K562 (cell line): ENCODE data around the gene HDHD3. TPM values are rescaled to one million over a fixed set of nuclear protein-coding genes. Genes with fewer than 3 reads are reported as not detected.

Experiments used
- CBFA2T3 ChIP-seq: fragments of 450-650 bp; IDR thresholded peaks from 2 replicates; pipeline ENCODE4 v1.6.1; 2017
- CEBPG ChIP-seq, 3 experiments: fragments of 200-800 bp in 1 of 3; sonication (Bioruptor generic) in 1 of 3; sonication (generic) in 1 of 3; formaldehyde crosslinking in 1 of 3; IDR thresholded peaks in 2 of 3; conservative IDR thresholded peaks in 1 of 3; 2 replicates each; pipeline versions ENCODE4 v1.6.1 to v1.8.0; 2016 to 2022; ENCODE audit warnings: missing compliant biosample characterization in 2 of 3, missing genetic modification characterization in 2 of 3, mild to moderate bottlenecking in 1 of 3, missing genetic modification reagents in 1 of 3
- COPS2 ChIP-seq: fragments of 450-650 bp; conservative IDR thresholded peaks from 2 replicates; pipeline ENCODE4 v1.6.1; 2016; ENCODE audit warnings: mild to moderate bottlenecking, moderate library complexity
- CREB1 ChIP-seq, 2 experiments: sonication (generic) in 1 of 2; formaldehyde crosslinking in 1 of 2; IDR thresholded peaks; 2 replicates each; pipeline versions ENCODE4 v1.6.1 to v1.8.0; 2012 to 2022; ENCODE audit warnings: inconsistent platforms in 1 of 2, mild to moderate bottlenecking in 1 of 2, missing genetic modification reagents in 1 of 2, moderate library complexity in 1 of 2
- ETV5 ChIP-seq: sonication (generic); formaldehyde crosslinking; IDR thresholded peaks from 2 replicates; pipeline ENCODE4 v1.4.0; 2020; ENCODE audit warnings: low read depth, mild to moderate bottlenecking, missing genetic modification reagents
- GTF2A2 ChIP-seq: IDR thresholded peaks from 2 replicates; pipeline ENCODE4 v1.6.1; 2016; ENCODE audit warnings: mild to moderate bottlenecking, missing genetic modification characterization, missing compliant biosample characterization
- NFIX ChIP-seq: fragments of 250-450 bp; sonication (Bioruptor Pico); IDR thresholded peaks from 2 replicates; pipeline ENCODE4 v1.4.0; 2020; ENCODE audit warnings: low read depth, mild to moderate bottlenecking, moderate library complexity
- PCBP1 ChIP-seq: fragments of 200-400 bp; formaldehyde crosslinking; IDR thresholded peaks from 2 replicates; pipeline ENCODE4 v1.6.1; 2018; ENCODE audit warnings: mild to moderate bottlenecking, low read depth, low read length; ENCODE audit not compliant: poor library complexity, severe bottlenecking
- PPARD ChIP-seq: fragments of 250-450 bp; sonication (Bioruptor Pico); IDR thresholded peaks from 2 replicates; pipeline ENCODE4 v1.8.0; 2022; ENCODE audit warnings: inconsistent platforms, mild to moderate bottlenecking, moderate library complexity
- SMC3 ChIP-seq: conservative IDR thresholded peaks from 2 replicates; pipeline ENCODE4 v1.6.1; 2011; ENCODE audit warnings: low read depth, low read length, improper control_type of control experiment; ENCODE audit not compliant: insufficient read depth
- SRSF1 ChIP-seq: fragments of 200-400 bp; formaldehyde crosslinking; IDR thresholded peaks from 2 replicates; pipeline ENCODE4 v1.6.1; 2017; ENCODE audit warnings: mild to moderate bottlenecking, low read depth, low read length, moderate library complexity
- U2AF1 ChIP-seq: fragments of 200-400 bp; formaldehyde crosslinking; optimal IDR thresholded peaks from 2 replicates; pipeline ENCODE3; 2017; ENCODE audit warnings: mild to moderate bottlenecking, low read depth, low read length, moderate library complexity
- XRCC5 ChIP-seq: fragments of 200-400 bp; formaldehyde crosslinking; IDR thresholded peaks from 2 replicates; pipeline ENCODE4 v1.6.1; 2017; ENCODE audit warnings: low read depth, mild to moderate bottlenecking, low read length
- YY1 ChIP-seq, 3 experiments: IDR thresholded peaks; 2 replicates each; pipeline ENCODE4 v1.6.1; 2011; ENCODE audit warnings: low read length in 2 of 3, mild to moderate bottlenecking in 2 of 3, moderate library complexity in 2 of 3, borderline replicate concordance in 1 of 3, control low read depth in 1 of 3, low read depth in 1 of 3; ENCODE audit not compliant: insufficient read depth in 3 of 3, insufficient replicate concordance in 2 of 3, control insufficient read depth in 1 of 3, insufficient read length in 1 of 3; ENCODE audit errors: extremely low read depth in 1 of 3
- ZKSCAN1 ChIP-seq: fragments of 150-350 bp; IDR thresholded peaks from 2 replicates; pipeline ENCODE4 v1.6.1; 2016; ENCODE audit warnings: low read depth, low read length
- ZNF133 ChIP-seq: fragments of 250-450 bp; sonication (Bioruptor Pico); IDR thresholded peaks from 2 replicates; pipeline ENCODE4 v1.4.0; 2020; ENCODE audit warnings: mild to moderate bottlenecking
- ZNF24 ChIP-seq: fragments of 450-650 bp; IDR thresholded peaks from 2 replicates; pipeline ENCODE4 v1.6.1; 2016
- ZNF583 ChIP-seq: fragments of 250-450 bp; sonication (Bioruptor Pico); IDR thresholded peaks from 2 replicates; pipeline ENCODE4 v1.4.0; 2020
- ZNF76 ChIP-seq: fragments of 250-450 bp; sonication (Bioruptor Pico); IDR thresholded peaks from 2 replicates; pipeline ENCODE4 v1.4.0; 2020; ENCODE audit warnings: mild to moderate bottlenecking, moderate library complexity, borderline replicate concordance
- polyA plus RNA-seq, 8 experiments: library from polyadenylated mRNA; depleted of rRNA in 4 of 8; stranded (reverse) in 5 of 8; unstranded in 3 of 8; fragments of >200 nt; fragmentation: Nextera tagmentation in 2 of 8; fragmentation: Illumina TruSeq in 1 of 8; extraction: Ambion mirVana in 2 of 8; extraction: Trizol in 1 of 8; gene quantifications; 2 replicates each; pipeline versions ENCODE4 v1.2.1 to v1.2.3, GENCODE V29; 2011 to 2014; ENCODE audit warnings: inconsistent platforms in 1 of 8, missing spikeins in 1 of 8
- total RNA-seq, 7 experiments: library from RNA; depleted of rRNA in 6 of 7; stranded (reverse); fragments of >200 nt in 6 of 7; fragmentation: Illumina TruSeq in 2 of 7; extraction: Trizol in 2 of 7; gene quantifications; 2 replicates each; pipeline versions ENCODE4 v1.2.1 to v1.2.3, GENCODE V29; 2011 to 2021; ENCODE audit warnings: low replicate concordance in 1 of 7
- TF ChIP-seq, protein P1 (sequence below): sonication (generic); formaldehyde crosslinking; IDR thresholded peaks from 2 replicates; pipeline ENCODE4 v1.8.1; 2023; ENCODE audit warnings: mild to moderate bottlenecking, missing genetic modification reagents, moderate library complexity
- TF ChIP-seq, protein P2 (sequence below): conservative IDR thresholded peaks from 2 replicates; pipeline ENCODE4 v1.6.1; 2011; ENCODE audit warnings: low read depth, mild to moderate bottlenecking, low read length; ENCODE audit not compliant: control insufficient read depth
- TF ChIP-seq, protein P3 (sequence below): fragments of 200-800 bp; sonication (Bioruptor generic); IDR thresholded peaks from 2 replicates; pipeline ENCODE4 v1.6.1; 2017; ENCODE audit warnings: missing genetic modification characterization, missing compliant biosample characterization

The HDHD3 gene
- total and polyA plus RNA-seq, 9 of the 15 experiments (the other 6 are each of a cell fraction or from before 2014, with no cell fraction given): 1.1 to 19.1 (median 10.9) TPM

DNA sequence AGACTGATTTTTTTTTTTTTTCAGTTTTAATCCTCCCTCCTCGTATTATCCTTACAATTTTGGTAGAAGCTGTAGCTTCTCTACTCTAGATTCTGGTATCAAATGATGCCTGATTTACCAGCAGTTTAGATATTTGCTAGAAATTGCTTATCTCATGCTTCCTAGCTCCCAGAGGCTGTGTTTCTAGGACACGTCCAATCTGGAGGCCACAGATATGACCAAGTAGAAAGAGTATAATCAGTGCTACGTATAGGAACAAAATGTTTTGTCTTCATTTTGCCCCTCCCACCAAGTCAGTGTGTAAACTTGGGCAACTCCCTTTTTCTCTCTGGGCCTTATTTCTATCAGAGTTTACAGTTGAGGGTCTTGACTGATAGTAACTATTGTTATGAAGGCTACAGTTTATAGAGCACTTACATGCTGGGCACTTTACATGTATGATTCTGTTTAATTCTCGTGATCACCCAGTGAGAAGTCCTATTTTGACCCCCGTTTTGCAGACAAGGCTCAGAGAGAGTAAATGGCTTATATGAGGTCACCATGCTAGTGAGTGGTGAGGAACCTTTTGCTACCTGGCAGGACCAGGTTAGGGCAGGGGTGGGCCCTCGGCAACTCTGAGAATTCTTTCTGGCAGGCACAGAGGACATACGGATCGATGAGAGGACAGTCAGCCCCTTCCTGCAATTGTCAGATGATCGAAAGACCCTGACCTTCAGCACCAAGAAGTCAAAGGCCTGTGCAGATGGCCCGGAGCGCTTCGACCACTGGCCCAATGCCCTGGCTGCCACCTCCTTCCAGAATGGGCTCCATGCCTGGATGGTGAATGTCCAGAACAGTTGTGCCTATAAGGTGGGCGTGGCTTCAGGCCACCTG lies 7.6 kb downstream of the HDHD3 start (continued):
- no peak for TF ChIP-seq ZKSCAN1
- TF ChIP-seq ZNF24: no peak
- no peak for TF ChIP-seq SRSF1
- TF ChIP-seq, protein P1, sequence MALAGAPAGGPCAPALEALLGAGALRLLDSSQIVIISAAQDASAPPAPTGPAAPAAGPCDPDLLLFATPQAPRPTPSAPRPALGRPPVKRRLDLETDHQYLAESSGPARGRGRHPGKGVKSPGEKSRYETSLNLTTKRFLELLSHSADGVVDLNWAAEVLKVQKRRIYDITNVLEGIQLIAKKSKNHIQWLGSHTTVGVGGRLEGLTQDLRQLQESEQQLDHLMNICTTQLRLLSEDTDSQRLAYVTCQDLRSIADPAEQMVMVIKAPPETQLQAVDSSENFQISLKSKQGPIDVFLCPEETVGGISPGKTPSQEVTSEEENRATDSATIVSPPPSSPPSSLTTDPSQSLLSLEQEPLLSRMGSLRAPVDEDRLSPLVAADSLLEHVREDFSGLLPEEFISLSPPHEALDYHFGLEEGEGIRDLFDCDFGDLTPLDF (CRISPR knock-in tag): no peak
- TF ChIP-seq CREB1 (IDR thresholded peaks at IDR 0.05): peak; percentile 55; the same call in 1 of the 2 replicates
- TF ChIP-seq CREB1 (CRISPR knock-in tag; IDR thresholded peaks at IDR 0.05): peak; percentile 54; the same call in 1 of the 2 replicates
- no peak for TF ChIP-seq ZNF583 (CRISPR knock-in tag)
- TF ChIP-seq, protein P2, sequence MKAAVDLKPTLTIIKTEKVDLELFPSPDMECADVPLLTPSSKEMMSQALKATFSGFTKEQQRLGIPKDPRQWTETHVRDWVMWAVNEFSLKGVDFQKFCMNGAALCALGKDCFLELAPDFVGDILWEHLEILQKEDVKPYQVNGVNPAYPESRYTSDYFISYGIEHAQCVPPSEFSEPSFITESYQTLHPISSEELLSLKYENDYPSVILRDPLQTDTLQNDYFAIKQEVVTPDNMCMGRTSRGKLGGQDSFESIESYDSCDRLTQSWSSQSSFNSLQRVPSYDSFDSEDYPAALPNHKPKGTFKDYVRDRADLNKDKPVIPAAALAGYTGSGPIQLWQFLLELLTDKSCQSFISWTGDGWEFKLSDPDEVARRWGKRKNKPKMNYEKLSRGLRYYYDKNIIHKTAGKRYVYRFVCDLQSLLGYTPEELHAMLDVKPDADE: no peak
- no peak for TF ChIP-seq SMC3
- TF ChIP-seq, protein P3, sequence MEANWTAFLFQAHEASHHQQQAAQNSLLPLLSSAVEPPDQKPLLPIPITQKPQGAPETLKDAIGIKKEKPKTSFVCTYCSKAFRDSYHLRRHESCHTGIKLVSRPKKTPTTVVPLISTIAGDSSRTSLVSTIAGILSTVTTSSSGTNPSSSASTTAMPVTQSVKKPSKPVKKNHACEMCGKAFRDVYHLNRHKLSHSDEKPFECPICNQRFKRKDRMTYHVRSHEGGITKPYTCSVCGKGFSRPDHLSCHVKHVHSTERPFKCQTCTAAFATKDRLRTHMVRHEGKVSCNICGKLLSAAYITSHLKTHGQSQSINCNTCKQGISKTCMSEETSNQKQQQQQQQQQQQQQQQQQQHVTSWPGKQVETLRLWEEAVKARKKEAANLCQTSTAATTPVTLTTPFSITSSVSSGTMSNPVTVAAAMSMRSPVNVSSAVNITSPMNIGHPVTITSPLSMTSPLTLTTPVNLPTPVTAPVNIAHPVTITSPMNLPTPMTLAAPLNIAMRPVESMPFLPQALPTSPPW (CRISPR knock-in tag): peak; percentile 45; the same call in 1 of the 2 replicates
- TF ChIP-seq ETV5 (CRISPR knock-in tag): no peak
- no peak for TF ChIP-seq ZNF133
- TF ChIP-seq NFIX (CRISPR knock-in tag): no peak
- no peak for TF ChIP-seq COPS2
- TF ChIP-seq GTF2A2: no peak
- TF ChIP-seq XRCC5: no peak
- TF ChIP-seq PCBP1: no peak
- no peak for TF ChIP-seq CEBPG (CRISPR knock-in tag; IDR thresholded peaks at IDR 0.05)
- no peak for TF ChIP-seq CEBPG (tag; conservative IDR thresholded peaks at IDR 0.05 in 1 of 2, IDR thresholded peaks at IDR 0.05 in 1 of 2)
- no peak for TF ChIP-seq PPARD (CRISPR knock-in tag)
- TF ChIP-seq CBFA2T3: peak; percentile 98
- no peak for TF ChIP-seq U2AF1
- TF ChIP-seq ZNF76 (CRISPR knock-in tag): no peak
- no peak for TF ChIP-seq YY1 (IDR thresholded peaks at IDR 0.05; ENCODE audit: borderline replicate concordance in 1 of 3, control insufficient read depth in 1 of 3, extremely low read depth in 1 of 3, insufficient read depth in 3 of 3, insufficient read length in 1 of 3, insufficient replicate concordance in 2 of 3, low read depth in 1 of 3, low read length in 2 of 3)
